B cell (primary cell): ENCODE data around the gene RIC8A. TPM values are rescaled to one million over a fixed set of nuclear protein-coding genes. Genes with fewer than 3 reads are reported as not detected.

Source experiments
- ATAC-seq: fragments of 200-7000 bp; cut with Tn5 transposase; one replicate; pipeline ENCODE4 v1.10.0; 2021; ENCODE audit warnings: low read depth, mild to moderate bottlenecking, moderate number of reproducible peaks, moderate library complexity
- CTCF ChIA-PET: fragments of 350-600 bp; sonication (Branson Sonifier 250); formaldehyde crosslinking; loops from one replicate; lab custom pipeline; 2021; ENCODE audit warnings: antibody characterized with exemption, inconsistent platforms; lab: Charles Lee
- POLR2A ChIA-PET: fragments of 350-600 bp; sonication (Branson Sonifier 250); formaldehyde crosslinking; loops from one replicate; lab custom pipeline; 2021; ENCODE audit warnings: antibody characterized with exemption; lab: Charles Lee
- DNase-seq: peaks from one replicate; pipeline ENCODE4 v3.0.0; 2013
- H2AFZ ChIP-seq: 2 replicates; pipeline ENCODE4 v1.6.1; 2012; ENCODE audit warnings: mild to moderate bottlenecking, low read depth, low read length; ENCODE audit not compliant: insufficient read depth, poor library complexity, severe bottlenecking
- H3K27ac ChIP-seq, 2 donors: 1 replicate in 1 of 2; 2 replicates in 1 of 2; pipeline ENCODE4 v1.5.1; 2012 to 2013; ENCODE audit warnings: low read length in 2 of 2, mild to moderate bottlenecking in 2 of 2, moderate library complexity in 1 of 2
- H3K27me3 ChIP-seq, 4 experiments: fragments of 200-600 bp in 1 of 4; sonication (generic) in 1 of 4; replicated peaks in 1 of 4; 1 replicate in 2 of 4; 2 replicates in 2 of 4; pipeline versions ENCODE4 v1.6.1 to v1.7.0; 2013 to 2016; ENCODE audit warnings: low read length in 3 of 4, mild to moderate bottlenecking in 2 of 4, mixed read lengths in 1 of 4, moderate library complexity in 1 of 4; ENCODE audit not compliant: insufficient read depth in 4 of 4, control insufficient read depth in 3 of 4; ENCODE audit errors: control extremely low read depth in 1 of 4
- H3K36me3 ChIP-seq, 2 experiments: replicated peaks in 1 of 2; 1 replicate in 1 of 2; 2 replicates in 1 of 2; pipeline versions ENCODE4 v1.6.1 to v1.7.1; 2013; ENCODE audit warnings: low read length in 1 of 2; ENCODE audit not compliant: insufficient read depth in 2 of 2, control insufficient read depth in 1 of 2; ENCODE audit errors: control extremely low read depth in 1 of 2, extremely low read depth in 1 of 2
- H3K4me1 ChIP-seq, 2 donors: fragments of 200-600 bp in 1 of 2; sonication (generic) in 1 of 2; 1 replicate in 1 of 2; 2 replicates in 1 of 2; pipeline versions ENCODE4 v1.5.1 to v1.6.1; 2013 to 2017; ENCODE audit warnings: low read length in 2 of 2; ENCODE audit not compliant: control insufficient read depth in 2 of 2, insufficient read depth in 2 of 2
- H3K4me2 ChIP-seq: replicated peaks from 2 replicates; pipeline ENCODE3; 2012; ENCODE audit warnings: mild to moderate bottlenecking, low read depth, low read length; ENCODE audit not compliant: poor library complexity, severe bottlenecking
- H3K4me3 ChIP-seq, 5 experiments: fragments of 200-600 bp in 1 of 5; sonication (generic) in 1 of 5; 1 replicate in 3 of 5; 2 replicates in 2 of 5; pipeline versions ENCODE4 v1.5.1 to v1.7.0; 2011 to 2016; ENCODE audit warnings: low read length in 4 of 5, mild to moderate bottlenecking in 4 of 5, low read depth in 2 of 5, control low read depth in 1 of 5, moderate library complexity in 1 of 5; ENCODE audit not compliant: insufficient read depth in 1 of 5; ENCODE audit errors: control extremely low read depth in 1 of 5, extremely low read depth in 1 of 5
- H3K79me2 ChIP-seq: fragments of 200-600 bp; sonication (generic); one replicate; pipeline ENCODE4 v1.6.0; 2016; ENCODE audit warnings: low read length; ENCODE audit not compliant: control insufficient read depth, insufficient read depth
- H3K9ac ChIP-seq: fragments of 200-600 bp; sonication (generic); 2 replicates; pipeline ENCODE4 v1.6.1; 2017; ENCODE audit warnings: mild to moderate bottlenecking, low read length, moderate library complexity
- H3K9me3 ChIP-seq, 3 donors: one replicate each; pipeline versions ENCODE4 v1.6.1 to v1.7.1; 2013; ENCODE audit warnings: low read length in 2 of 3; ENCODE audit not compliant: control insufficient read depth in 2 of 3, insufficient read depth in 1 of 3; ENCODE audit errors: control extremely low read depth in 1 of 3
- H4K20me1 ChIP-seq: 2 replicates; pipeline ENCODE4 v1.6.0; 2012; ENCODE audit warnings: mild to moderate bottlenecking, low read length; ENCODE audit not compliant: insufficient read depth, control insufficient read depth, poor library complexity, severe bottlenecking
- H3K27ac Mint-ChIP-seq: one replicate; pipeline ENCODE4 v1.8.0; 2021; ENCODE audit warnings: mixed read lengths
- H3K27me3 Mint-ChIP-seq: one replicate; pipeline ENCODE4 v1.8.0; 2021; ENCODE audit warnings: mixed read lengths
- H3K4me1 Mint-ChIP-seq: one replicate; pipeline ENCODE4 v1.8.0; 2021; ENCODE audit warnings: mixed read lengths
- H3K4me3 Mint-ChIP-seq: one replicate; pipeline ENCODE4 v1.8.0; 2021; ENCODE audit warnings: mixed read lengths
- H3K9me3 Mint-ChIP-seq: one replicate; pipeline ENCODE4 v1.8.0; 2022; ENCODE audit warnings: mixed read lengths; ENCODE audit not compliant: insufficient read depth
- EZH2 ChIP-seq: IDR thresholded peaks from 2 replicates; pipeline ENCODE4 v1.6.1; 2012; ENCODE audit warnings: borderline replicate concordance, low read depth, mild to moderate bottlenecking, moderate library complexity, low read length; ENCODE audit not compliant: insufficient read depth, poor library complexity, severe bottlenecking
- WGBS: methylation state at CpG from one replicate; pipeline ENCODE4 v1.1.5; 2013; ENCODE audit warnings: missing lambda C conversion rate; ENCODE audit not compliant: insufficient coverage; 5-methylcytosine and 5-hydroxymethylcytosine counted together
- intact Hi-C: fragments of 100-400 bp; cut with micrococcal nuclease; formaldehyde crosslinking; loops from one replicate; pipeline ENCODE4 v1.10.0; 2022
- polyA plus RNA-seq: library from polyadenylated mRNA; depleted of rRNA; stranded (reverse); fragments of >200 nt; gene quantifications from 2 replicates; pipeline ENCODE4 v1.2.3, GENCODE V29; 2012
- total RNA-seq, 2 donors: library from RNA; stranded (reverse); fragments of 120-200 nt in 1 of 2; gene quantifications; 1 replicate in 1 of 2; 2 replicates in 1 of 2; pipeline versions ENCODE4 v1.2.3 to v1.2.4, GENCODE V29; 2013 to 2022
- TF ChIP-seq, protein P1 (sequence below): fragments of 200-600 bp; IDR thresholded peaks from one replicate; pipeline ENCODE4 v1.8.0; 2022; ENCODE audit warnings: antibody characterized with exemption, mild to moderate bottlenecking

The RIC8A gene
- total and polyA plus RNA-seq, 2 donors (not counting 1 experiment from before 2014, with no cell fraction given) = 100 to 102 TPM

DNA sequence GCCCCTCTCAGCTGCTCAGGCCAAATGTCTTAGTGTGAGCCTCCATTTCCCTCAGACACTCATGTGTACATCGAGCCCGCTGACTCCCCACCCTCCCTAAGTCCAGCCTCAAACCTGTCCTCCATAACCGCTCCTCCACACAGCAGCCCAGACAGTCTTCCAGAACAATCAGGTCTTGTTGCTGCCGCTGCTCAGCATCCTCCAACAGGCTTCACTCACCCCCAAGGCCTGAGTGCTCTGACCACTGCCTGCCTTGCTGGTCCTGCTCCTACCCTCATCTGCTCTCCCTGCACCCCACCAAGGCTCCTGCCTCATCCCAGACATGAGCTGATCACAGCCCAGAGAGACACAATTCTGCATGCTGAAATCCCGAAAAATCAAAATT, 46.4 kb downstream of the RIC8A start:
- Mint-ChIP-seq H3K4me1 (peaks cover 25% of the 10 kb centered on the region), H3K9me3 (no peaks in the 10 kb centered on the region), H3K27me3 (no peaks in the 10 kb centered on the region), H3K27ac (no peak overlapping the region), H3K4me3 (no peak overlapping the region)
- Histone ChIP-seq H3K4me2 (no peak overlapping the region), H3K9ac (no peak overlapping the region), H3K4me3 (no peak overlapping the region), H3K36me3 (peaks cover 0 to 44% of the 10 kb centered on the region in 2 experiments), H3K79me2 (peaks cover 3% of the 10 kb centered on the region), H3K27ac (no peak overlapping the region), H3K4me1 (peaks cover 17 to 24% of the 10 kb centered on the region in 2 donors), H2AFZ (no peak overlapping the region), H4K20me1 (no peaks in the 10 kb centered on the region), H3K27me3 (no peaks in the 10 kb centered on the region), H3K9me3 (no peaks in the 10 kb centered on the region)
- POLR2A ChIA-PET = interaction anchor here (1.6 kb wide), 1 partner anchor 100 kb away, joined by 3 read pairs; no protein-coding TSS in a partner anchor
- intact Hi-C loops = no loop called here
- TF ChIP-seq, protein P1, sequence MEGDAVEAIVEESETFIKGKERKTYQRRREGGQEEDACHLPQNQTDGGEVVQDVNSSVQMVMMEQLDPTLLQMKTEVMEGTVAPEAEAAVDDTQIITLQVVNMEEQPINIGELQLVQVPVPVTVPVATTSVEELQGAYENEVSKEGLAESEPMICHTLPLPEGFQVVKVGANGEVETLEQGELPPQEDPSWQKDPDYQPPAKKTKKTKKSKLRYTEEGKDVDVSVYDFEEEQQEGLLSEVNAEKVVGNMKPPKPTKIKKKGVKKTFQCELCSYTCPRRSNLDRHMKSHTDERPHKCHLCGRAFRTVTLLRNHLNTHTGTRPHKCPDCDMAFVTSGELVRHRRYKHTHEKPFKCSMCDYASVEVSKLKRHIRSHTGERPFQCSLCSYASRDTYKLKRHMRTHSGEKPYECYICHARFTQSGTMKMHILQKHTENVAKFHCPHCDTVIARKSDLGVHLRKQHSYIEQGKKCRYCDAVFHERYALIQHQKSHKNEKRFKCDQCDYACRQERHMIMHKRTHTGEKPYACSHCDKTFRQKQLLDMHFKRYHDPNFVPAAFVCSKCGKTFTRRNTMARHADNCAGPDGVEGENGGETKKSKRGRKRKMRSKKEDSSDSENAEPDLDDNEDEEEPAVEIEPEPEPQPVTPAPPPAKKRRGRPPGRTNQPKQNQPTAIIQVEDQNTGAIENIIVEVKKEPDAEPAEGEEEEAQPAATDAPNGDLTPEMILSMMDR = no peak
- TF ChIP-seq EZH2 = no peak
- ATAC-seq (no peak), DNase-seq (no peak)
- CTCF ChIA-PET = interaction anchor here (2.1 to 6.2 kb wide), 2 partner anchors 15 to 100 kb away, joined by 4 to 82 read pairs; no protein-coding TSS in a partner anchor
- 98% methylated on average over 4 of the region's 5 CpGs for WGBS

DNA sequence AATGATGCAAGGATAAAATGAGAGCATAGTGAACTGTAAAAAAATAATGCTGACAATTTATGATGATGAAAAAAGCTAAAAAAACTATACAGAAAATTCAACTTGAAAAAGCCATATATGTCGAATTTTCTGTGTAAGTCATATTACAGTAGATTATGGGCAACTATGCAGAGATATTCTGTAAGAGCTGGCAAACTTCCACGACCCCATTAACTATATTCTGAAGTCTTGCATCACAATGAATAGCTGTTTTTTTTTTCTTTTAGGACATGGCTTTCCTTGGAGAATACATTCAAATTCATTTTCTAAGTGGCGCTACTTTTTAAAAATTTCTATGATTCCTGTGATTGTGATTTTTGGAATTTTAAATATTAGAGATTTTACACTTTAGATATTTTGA, 47.7 kb downstream of the RIC8A start:
- Histone ChIP-seq H3K4me3 (no peak overlapping the region), H3K4me1 (peaks cover 17 to 27% of the 10 kb centered on the region in 2 donors), H3K27ac (no peak overlapping the region), H3K9ac (no peak overlapping the region), H4K20me1 (no peaks in the 10 kb centered on the region), H3K27me3 (no peaks in the 10 kb centered on the region), H2AFZ (no peak overlapping the region), H3K4me2 (no peak overlapping the region), H3K36me3 (peaks cover 0 to 32% of the 10 kb centered on the region in 2 experiments), H3K9me3 (no peaks in the 10 kb centered on the region), H3K79me2 (no peaks in the 10 kb centered on the region)
- intact Hi-C loops = no loop called here
- Mint-ChIP-seq H3K27me3 (no peaks in the 10 kb centered on the region), H3K27ac (no peak overlapping the region), H3K4me1 (peaks cover 31% of the 10 kb centered on the region), H3K9me3 (no peaks in the 10 kb centered on the region), H3K4me3 (no peak overlapping the region)
- ChIA-PET POLR2A (interaction anchor here (1.6 kb wide), 1 partner anchor 99 kb away, joined by 3 read pairs; no protein-coding TSS in a partner anchor), CTCF (interaction anchor here (1.1 to 2.1 kb wide), 3 partner anchors 14 to 57 kb away, joined by 3 to 4 read pairs (median 3); no protein-coding TSS in a partner anchor)
- DNase-seq (no peak), ATAC-seq (no peak)
- WGBS = no CpG with 5 or more reads among the region's 3 CpGs
- TF ChIP-seq, protein P1 = no peak
- no peak for TF ChIP-seq EZH2
